HCT116 (cell line): ENCODE results near the gene SLC31A1. TPM values are rescaled to one million over a fixed set of nuclear protein-coding genes. Genes with fewer than 3 reads are reported as not detected.
"Not testable (repeated sequence)": the region's sequence is repeated elsewhere in the genome, so short reads cannot be mapped to it uniquely, and the experiment has no call there.

Experiments
- ATAC-seq: fragments of 200-7000 bp; cut with Tn5 transposase; 2 replicates; pipeline ENCODE4 v1.9.1; 2020; ENCODE audit warnings: mild to moderate bottlenecking, moderate library complexity
- BruUV-seq: library from RNA; stranded (reverse); fragments of 400-500 nt; replicated peaks from 2 replicates; lab custom pipeline; 2021; lab: Mats Ljungman, UMichigan
- CTCF ChIA-PET: fragments of 300-600 bp; sonication (Branson Sonifier 250); formaldehyde crosslinking; loops from one replicate; lab custom pipeline; 2021; ENCODE audit warnings: antibody characterized with exemption; lab: Charles Lee
- POLR2A ChIA-PET: fragments of 300-600, 350-600 bp; sonication (Branson Sonifier 250); formaldehyde crosslinking; loops from one replicate; lab custom pipeline; 2021; ENCODE audit warnings: antibody characterized with exemption; lab: Charles Lee
- RAD21 ChIA-PET, 2 experiments: fragments of 300-600 bp; sonication (Branson Sonifier 250); formaldehyde crosslinking; loops; one replicate each; lab custom pipeline; 2023; ENCODE audit warnings: low total read pairs in 2 of 2; ENCODE audit not compliant: uncharacterized antibody in 2 of 2, unreplicated experiment in 2 of 2, low non-redundant PET in 1 of 2; lab: Charles Lee
- DNase-seq: peaks from one replicate; pipeline ENCODE4 v3.0.0-alpha.2; 2010; ENCODE audit warnings: low read depth, low spot score
- H2AFZ ChIP-seq: fragments of 200-600 bp; shearing (Covaris generic), sonication (generic); 2 replicates; pipeline ENCODE4 v1.6.1; 2017; ENCODE audit warnings: low read depth, mixed run types, mixed read lengths, antibody characterized with exemption, low read length; ENCODE audit not compliant: poor library complexity, severe bottlenecking
- H3K27ac ChIP-seq: 2 replicates; pipeline ENCODE4 v1.5.1; 2012; ENCODE audit warnings: low read depth, low read length
- H3K27me3 ChIP-seq: fragments of 200-600 bp; sonication (generic); 2 replicates; pipeline ENCODE4 v1.6.1; 2016; ENCODE audit warnings: mixed run types, low read length, mixed read lengths; ENCODE audit not compliant: insufficient read depth
- H3K36me3 ChIP-seq, 2 experiments: fragments of 200-500 bp in 1 of 2; fragments of 200-600 bp in 1 of 2; sonication (Bioruptor generic) in 1 of 2; sonication (generic) in 1 of 2; 2 replicates each; pipeline versions ENCODE4 v1.5.1 to v1.6.1; 2014 to 2016; ENCODE audit warnings: low read length in 2 of 2, inconsistent platforms in 1 of 2, mixed read lengths in 1 of 2, mixed run types in 1 of 2; ENCODE audit not compliant: insufficient read depth in 2 of 2, control insufficient read depth in 1 of 2
- H3K4me1 ChIP-seq, 2 experiments: fragments of 200-600 bp in 1 of 2; sonication (generic) in 1 of 2; 2 replicates each; pipeline versions ENCODE4 v1.5.1 to v1.6.1; 2012 to 2017; ENCODE audit warnings: low read length in 2 of 2, inconsistent platforms in 1 of 2, mild to moderate bottlenecking in 1 of 2, mixed read lengths in 1 of 2, mixed run types in 1 of 2, moderate library complexity in 1 of 2; ENCODE audit not compliant: insufficient read depth in 2 of 2, control insufficient read depth in 1 of 2
- H3K4me2 ChIP-seq: fragments of 200-600 bp; sonication (generic); 2 replicates; pipeline ENCODE4 v1.6.1; 2017; ENCODE audit warnings: mixed run types, low read length, mixed read lengths
- H3K4me3 ChIP-seq, 2 experiments: fragments of 200-600 bp in 1 of 2; sonication (generic) in 1 of 2; replicated peaks in 1 of 2; 2 replicates each; pipeline ENCODE4 v1.5.1; 2011 to 2016; ENCODE audit warnings: low read length in 2 of 2, control low read depth in 1 of 2, low read depth in 1 of 2, mild to moderate bottlenecking in 1 of 2, mixed read lengths in 1 of 2, mixed run types in 1 of 2
- H3K79me2 ChIP-seq: fragments of 200-600 bp; sonication (generic); 2 replicates; pipeline ENCODE4 v1.6.1; 2017; ENCODE audit warnings: mild to moderate bottlenecking, mixed run types, low read length, moderate library complexity, mixed read lengths; ENCODE audit not compliant: insufficient read depth
- H3K9ac ChIP-seq: fragments of 200-600 bp; sonication (generic); 2 replicates; pipeline ENCODE4 v1.6.1; 2016; ENCODE audit warnings: low read length, mixed read lengths
- H3K9me2 ChIP-seq: fragments of 200-600 bp; sonication (generic), shearing (Covaris generic); 2 replicates; pipeline ENCODE4 v1.6.1; 2017; ENCODE audit warnings: mixed run types, mild to moderate bottlenecking, moderate library complexity; ENCODE audit not compliant: insufficient read depth
- H3K9me3 ChIP-seq, 2 experiments: fragments of 200-500 bp in 1 of 2; fragments of 200-600 bp in 1 of 2; sonication (Bioruptor generic) in 1 of 2; sonication (generic) in 1 of 2; 2 replicates each; pipeline ENCODE4 v1.6.1; 2014 to 2017; ENCODE audit warnings: low read length in 2 of 2, mixed read lengths in 2 of 2, inconsistent platforms in 1 of 2, low read depth in 1 of 2, mild to moderate bottlenecking in 1 of 2, mixed run types in 1 of 2, moderate library complexity in 1 of 2; ENCODE audit not compliant: control insufficient read depth in 1 of 2, insufficient read depth in 1 of 2
- H4K20me1 ChIP-seq: fragments of 200-600 bp; sonication (generic), shearing (Covaris generic); 2 replicates; pipeline ENCODE4 v1.6.1; 2017; ENCODE audit warnings: mixed run types, mild to moderate bottlenecking, moderate library complexity; ENCODE audit not compliant: insufficient read depth
- CBX3 ChIP-seq: IDR thresholded peaks from 2 replicates; pipeline ENCODE4 v1.6.1; 2012; ENCODE audit warnings: low read depth
- ELF1 ChIP-seq: IDR thresholded peaks from 2 replicates; pipeline ENCODE4 v1.6.1; 2012; ENCODE audit warnings: low read depth, borderline replicate concordance
- EZH2 ChIP-seq: fragments of 200-600 bp; sonication (generic); IDR thresholded peaks from 2 replicates; pipeline ENCODE4 v1.6.1; 2017; ENCODE audit warnings: antibody characterized with exemption, mixed run types
- FOSL1 ChIP-seq: IDR thresholded peaks from 2 replicates; pipeline ENCODE4 v1.6.1; 2012; ENCODE audit warnings: low read depth
- JUND ChIP-seq: IDR thresholded peaks from 2 replicates; pipeline ENCODE4 v1.6.1; 2012
- MAX ChIP-seq: IDR thresholded peaks from 2 replicates; pipeline ENCODE4 v1.6.1; 2012
- RAD21 ChIP-seq: IDR thresholded peaks from 2 replicates; pipeline ENCODE4 v1.6.1; 2012; ENCODE audit warnings: low read depth, mild to moderate bottlenecking
- SP1 ChIP-seq: IDR thresholded peaks from 2 replicates; pipeline ENCODE4 v1.6.1; 2012; ENCODE audit warnings: low read depth
- ZFX ChIP-seq: fragments of 450-650 bp; IDR thresholded peaks from 2 replicates; pipeline ENCODE4 v1.6.1; 2017
- ZNF274 ChIP-seq: fragments of 200-500 bp; sonication (Bioruptor generic); IDR thresholded peaks from 2 replicates; pipeline ENCODE4 v1.6.1; 2014; ENCODE audit warnings: mild to moderate bottlenecking, low read depth, low read length, inconsistent platforms
- intact Hi-C: fragments of 100-400 bp; cut with micrococcal nuclease; formaldehyde crosslinking; loops from 2 replicates; pipeline ENCODE4 v1.10.0; 2022
- total RNA-seq: library from RNA; stranded (reverse); gene quantifications from one replicate; pipeline ENCODE4 v1.2.1, GENCODE V29; 2021; ENCODE audit not compliant: unreplicated experiment

Gene SLC31A1
- total RNA-seq, 1 experiment from 2014 or later = 24.4 TPM

GRCh38 chr9:113247640-113248039 lies 26.3 kb downstream of the SLC31A1 start:
- H3K9me2 ChIP-seq = no peaks in the 10 kb centered on the region
- POLR2A ChIA-PET = no interaction called here
- no peaks in the 10 kb centered on the region for H4K20me1 ChIP-seq
- ATAC-seq (no peak), DNase-seq (no peak)
- BruUV-seq = no TSS peak
- H3K4me2 ChIP-seq = no peak overlapping the region
- no peak overlapping the region for H2AFZ ChIP-seq
- no peaks in the 10 kb centered on the region for H3K27me3 ChIP-seq
- CTCF ChIA-PET = no interaction called here
- RAD21 ChIA-PET = no interaction called here
- intact Hi-C loops = no loop called here
- no peak overlapping the region for H3K27ac ChIP-seq
- no peaks in the 10 kb centered on the region; a peak in 1 of 4 replicates for H3K9me3 ChIP-seq
- H3K36me3 ChIP-seq = no peaks in the 10 kb centered on the region
- no peak for TF ChIP-seq EZH2
- TF ChIP-seq ELF1 = no peak
- TF ChIP-seq ZFX = no peak
- no peak for TF ChIP-seq CBX3
- TF ChIP-seq MAX = no peak
- no peak for TF ChIP-seq SP1
- no peak for TF ChIP-seq JUND
- TF ChIP-seq RAD21 = no peak
- TF ChIP-seq ZNF274 = no peak
- TF ChIP-seq FOSL1 = no peak
- no peaks in the 10 kb centered on the region for H3K4me1 ChIP-seq
- H3K9ac ChIP-seq = no peak overlapping the region
- H3K79me2 ChIP-seq = peaks cover 6% of the 10 kb centered on the region
- H3K4me3 ChIP-seq = no peak overlapping the region

GRCh38 chr9:113249661-113250060 lies 28.3 kb downstream of the SLC31A1 start:
- H2AFZ ChIP-seq, RAD21 ChIA-PET, H3K9me3 ChIP-seq, H4K20me1 ChIP-seq, H3K4me2 ChIP-seq, intact Hi-C loops, H3K27me3 ChIP-seq, DNase-seq, ATAC-seq, BruUV-seq, H3K27ac ChIP-seq, CTCF ChIA-PET, H3K79me2 ChIP-seq, H3K4me3 ChIP-seq, H3K9ac ChIP-seq, H3K36me3 ChIP-seq, H3K9me2 ChIP-seq, H3K4me1 ChIP-seq: not testable (repeated sequence)
- POLR2A ChIA-PET = interaction anchor here (1.3 kb wide), 1 partner anchor 9 kb away, joined by 3 read pairs; no protein-coding TSS in a partner anchor
